ENCODE measurements around the gene ECT2L. TPM values are rescaled to one million over a fixed set of nuclear protein-coding genes. Genes with fewer than 3 reads are reported as not detected.

The ECT2L gene
- total RNA-seq, 1 donor from 2014 or later = 0.40 TPM

DNA sequence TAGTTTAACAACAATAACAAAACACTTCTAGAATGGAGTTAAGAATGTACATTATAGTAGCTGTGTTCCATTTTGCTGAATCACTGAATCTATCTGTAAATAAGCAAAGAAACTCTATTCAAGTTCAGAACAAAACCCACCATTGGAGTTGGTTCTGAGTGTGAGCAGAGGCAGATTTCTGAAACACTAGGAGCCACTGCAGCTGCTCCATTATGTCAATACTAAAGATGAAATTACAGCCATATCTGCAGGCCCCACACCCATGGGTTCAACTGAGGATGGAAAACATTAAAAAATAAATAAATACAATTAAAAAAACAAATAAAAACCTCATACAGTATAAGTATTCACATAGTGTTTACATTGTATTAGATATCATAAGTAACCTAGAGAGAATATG lies 101.1 kb downstream of the ECT2L start:
- Mint-ChIP-seq H3K27me3 (ENCODE audit: low read depth) (no peaks in the 10 kb centered on the region), H3K27ac (no peak overlapping the region), H3K4me1 (no peaks in the 10 kb centered on the region), H3K4me3 (no peak overlapping the region), H3K9me3 (peaks cover 1% of the 10 kb centered on the region), H3K36me3 (peaks cover 29% of the 10 kb centered on the region)
- TF ChIP-seq, protein P1, sequence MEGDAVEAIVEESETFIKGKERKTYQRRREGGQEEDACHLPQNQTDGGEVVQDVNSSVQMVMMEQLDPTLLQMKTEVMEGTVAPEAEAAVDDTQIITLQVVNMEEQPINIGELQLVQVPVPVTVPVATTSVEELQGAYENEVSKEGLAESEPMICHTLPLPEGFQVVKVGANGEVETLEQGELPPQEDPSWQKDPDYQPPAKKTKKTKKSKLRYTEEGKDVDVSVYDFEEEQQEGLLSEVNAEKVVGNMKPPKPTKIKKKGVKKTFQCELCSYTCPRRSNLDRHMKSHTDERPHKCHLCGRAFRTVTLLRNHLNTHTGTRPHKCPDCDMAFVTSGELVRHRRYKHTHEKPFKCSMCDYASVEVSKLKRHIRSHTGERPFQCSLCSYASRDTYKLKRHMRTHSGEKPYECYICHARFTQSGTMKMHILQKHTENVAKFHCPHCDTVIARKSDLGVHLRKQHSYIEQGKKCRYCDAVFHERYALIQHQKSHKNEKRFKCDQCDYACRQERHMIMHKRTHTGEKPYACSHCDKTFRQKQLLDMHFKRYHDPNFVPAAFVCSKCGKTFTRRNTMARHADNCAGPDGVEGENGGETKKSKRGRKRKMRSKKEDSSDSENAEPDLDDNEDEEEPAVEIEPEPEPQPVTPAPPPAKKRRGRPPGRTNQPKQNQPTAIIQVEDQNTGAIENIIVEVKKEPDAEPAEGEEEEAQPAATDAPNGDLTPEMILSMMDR (IDR thresholded peaks at IDR 0.05; ENCODE audit: unreplicated experiment) = no peak
- no peak for DNase-seq (ENCODE audit: low spot score in 2 of 2, unreplicated experiment in 2 of 2)

DNA sequence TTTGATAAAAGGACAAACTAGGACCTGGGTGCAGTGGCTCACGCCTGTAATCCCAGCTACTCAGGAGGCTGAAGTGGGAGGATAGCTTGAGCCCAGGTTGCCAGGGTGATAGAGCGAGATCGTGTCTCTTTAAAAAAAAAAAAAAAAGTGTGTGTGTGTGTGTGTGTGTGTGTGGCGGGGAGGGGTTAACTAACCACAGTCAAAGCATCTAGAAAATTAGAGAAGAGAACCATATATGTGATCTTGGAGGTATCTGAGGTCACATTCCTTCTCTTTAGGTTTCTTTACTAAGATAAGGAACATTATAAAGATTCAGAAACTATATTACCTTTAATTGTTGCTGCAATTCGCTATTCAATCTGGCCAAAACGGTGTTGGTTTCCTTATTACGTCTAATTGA lies 111.3 kb downstream of the ECT2L start:
- Mint-ChIP-seq H3K27ac (no peak overlapping the region), H3K36me3 (peaks cover 49% of the 10 kb centered on the region), H3K9me3 (no peaks in the 10 kb centered on the region), H3K4me3 (no peak overlapping the region), H3K4me1 (peaks cover 1% of the 10 kb centered on the region), H3K27me3 (ENCODE audit: low read depth) (no peaks in the 10 kb centered on the region)
- DNase-seq (ENCODE audit: low spot score in 2 of 2, unreplicated experiment in 2 of 2) = no peak
- TF ChIP-seq, protein P1 (IDR thresholded peaks at IDR 0.05; ENCODE audit: unreplicated experiment) = no peak

DNA sequence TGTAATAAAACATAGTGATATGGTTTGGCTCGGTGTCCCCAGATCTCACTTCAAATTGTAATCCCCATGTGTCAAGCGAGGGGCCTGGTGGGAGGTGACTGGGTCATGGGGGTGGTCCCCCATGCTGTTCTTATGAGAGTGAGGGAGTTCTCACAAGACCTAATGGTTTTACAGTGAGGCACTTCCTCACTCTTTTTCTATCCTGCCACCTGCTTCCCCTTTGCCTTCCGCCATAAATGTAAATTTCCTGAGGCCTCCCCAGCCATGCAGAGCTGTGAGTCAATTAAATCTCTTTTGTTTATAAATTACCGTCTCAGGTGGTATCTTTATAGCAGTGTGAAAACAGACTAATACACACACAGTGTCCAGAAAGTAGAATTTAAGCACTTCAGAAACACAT lies 113.6 kb downstream of the ECT2L start:
- DNase-seq (ENCODE audit: low spot score in 2 of 2, unreplicated experiment in 2 of 2) = no peak
- H3K27me3 Mint-ChIP-seq (ENCODE audit: low read depth) = no peaks in the 10 kb centered on the region
- no peak overlapping the region for H3K27ac Mint-ChIP-seq
- peaks cover 66% of the 10 kb centered on the region for H3K36me3 Mint-ChIP-seq
- no peaks in the 10 kb centered on the region for H3K9me3 Mint-ChIP-seq
- peaks cover 1% of the 10 kb centered on the region for H3K4me1 Mint-ChIP-seq
- TF ChIP-seq, protein P1 (IDR thresholded peaks at IDR 0.05; ENCODE audit: unreplicated experiment) = no peak
- no peak overlapping the region for H3K4me3 Mint-ChIP-seq

DNA sequence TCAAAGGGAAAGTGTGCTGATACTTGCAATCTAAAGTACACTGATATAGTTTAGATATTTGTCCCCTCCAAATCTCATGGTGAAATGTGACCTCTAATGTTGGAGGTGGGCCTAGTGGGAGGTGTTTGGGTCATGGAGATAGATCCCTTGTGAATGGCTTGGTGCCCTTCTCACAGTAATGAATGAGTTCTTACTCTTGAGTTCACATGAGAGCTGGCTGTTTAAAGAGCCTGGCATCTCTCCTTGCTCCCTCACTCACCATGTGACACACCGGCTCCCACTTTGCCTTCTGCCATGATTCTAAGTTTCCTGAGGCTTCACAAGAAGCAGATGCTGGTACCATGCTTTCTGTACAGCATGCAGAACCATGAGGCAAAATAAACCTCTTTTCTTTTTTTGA lies 114.1 kb downstream of the ECT2L start:
- H3K27ac Mint-ChIP-seq = no peak overlapping the region
- DNase-seq (ENCODE audit: low spot score in 2 of 2, unreplicated experiment in 2 of 2) = no peak
- H3K36me3 Mint-ChIP-seq = peaks cover 66% of the 10 kb centered on the region
- TF ChIP-seq, protein P1 (IDR thresholded peaks at IDR 0.05; ENCODE audit: unreplicated experiment) = no peak
- H3K4me3 Mint-ChIP-seq = no peak overlapping the region
- H3K4me1 Mint-ChIP-seq = peaks cover 1% of the 10 kb centered on the region
- H3K27me3 Mint-ChIP-seq (ENCODE audit: low read depth) = no peaks in the 10 kb centered on the region
- no peaks in the 10 kb centered on the region for H3K9me3 Mint-ChIP-seq

DNA sequence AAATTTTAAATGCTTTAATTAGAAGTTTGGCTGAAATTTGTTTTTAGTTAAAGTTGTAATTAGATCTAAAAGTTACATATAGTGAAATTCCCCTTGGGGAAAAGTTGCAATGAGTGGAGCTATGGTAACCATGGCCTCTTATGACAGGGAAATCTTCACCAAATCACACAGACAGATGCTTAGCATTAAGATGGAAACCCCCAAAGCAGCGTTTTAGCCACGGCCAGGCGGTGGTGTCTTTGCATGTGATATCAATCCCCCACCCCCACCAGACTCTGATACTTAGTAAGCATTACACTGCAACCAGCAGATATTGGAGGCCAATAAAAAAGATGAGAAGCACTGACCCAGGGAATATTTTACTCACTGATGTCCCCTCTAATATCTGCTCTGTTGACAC lies 116.4 kb downstream of the ECT2L start:
- no peak for DNase-seq (ENCODE audit: low spot score in 2 of 2, unreplicated experiment in 2 of 2)
- Mint-ChIP-seq H3K36me3 (peaks cover 56% of the 10 kb centered on the region), H3K4me1 (peaks cover 1% of the 10 kb centered on the region), H3K9me3 (no peaks in the 10 kb centered on the region), H3K27me3 (ENCODE audit: low read depth) (no peaks in the 10 kb centered on the region), H3K4me3 (no peak overlapping the region), H3K27ac (no peak overlapping the region)
- TF ChIP-seq, protein P1 (IDR thresholded peaks at IDR 0.05; ENCODE audit: unreplicated experiment) = no peak

DNA sequence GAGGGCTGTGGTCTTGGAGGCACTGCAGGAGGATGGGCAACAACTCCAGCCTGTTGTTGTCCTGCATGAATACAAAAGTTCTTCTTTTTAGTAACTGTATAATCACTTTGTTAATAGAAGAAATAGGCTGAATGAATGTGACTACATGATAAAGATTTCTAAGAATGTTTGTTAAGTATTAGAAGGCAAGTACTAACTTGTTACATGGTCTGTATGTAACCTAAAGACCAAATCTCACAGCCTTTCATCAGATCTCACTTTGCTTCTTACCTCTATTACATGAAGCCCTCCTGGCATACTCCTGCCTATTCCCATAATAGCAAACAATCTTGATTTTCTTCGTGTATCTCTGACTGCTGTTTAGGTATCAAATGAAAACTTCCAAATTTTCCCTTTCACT lies 118.8 kb downstream of the ECT2L start:
- TF ChIP-seq, protein P1 (IDR thresholded peaks at IDR 0.05; ENCODE audit: unreplicated experiment) = no peak
- H3K9me3 Mint-ChIP-seq = no peaks in the 10 kb centered on the region
- no peak overlapping the region for H3K27ac Mint-ChIP-seq
- H3K36me3 Mint-ChIP-seq = peaks cover 46% of the 10 kb centered on the region
- no peak overlapping the region for H3K4me3 Mint-ChIP-seq
- peaks cover 2% of the 10 kb centered on the region for H3K4me1 Mint-ChIP-seq
- H3K27me3 Mint-ChIP-seq (ENCODE audit: low read depth) = no peaks in the 10 kb centered on the region
- no peak for DNase-seq (ENCODE audit: low spot score in 2 of 2, unreplicated experiment in 2 of 2)

Data from mesothelial cell of epicardium (in vitro differentiated cells).